ENCODE measurements around the gene FAM229B. TPM values are rescaled to one million over a fixed set of nuclear protein-coding genes. Genes with fewer than 3 reads are reported as not detected.
A peak's percentile ranks its signal among the peaks of the same experiment; 100 is the strongest.

FAM229B gene
- polyA plus RNA-seq, 1 experiment = 26.8 TPM

DNA sequence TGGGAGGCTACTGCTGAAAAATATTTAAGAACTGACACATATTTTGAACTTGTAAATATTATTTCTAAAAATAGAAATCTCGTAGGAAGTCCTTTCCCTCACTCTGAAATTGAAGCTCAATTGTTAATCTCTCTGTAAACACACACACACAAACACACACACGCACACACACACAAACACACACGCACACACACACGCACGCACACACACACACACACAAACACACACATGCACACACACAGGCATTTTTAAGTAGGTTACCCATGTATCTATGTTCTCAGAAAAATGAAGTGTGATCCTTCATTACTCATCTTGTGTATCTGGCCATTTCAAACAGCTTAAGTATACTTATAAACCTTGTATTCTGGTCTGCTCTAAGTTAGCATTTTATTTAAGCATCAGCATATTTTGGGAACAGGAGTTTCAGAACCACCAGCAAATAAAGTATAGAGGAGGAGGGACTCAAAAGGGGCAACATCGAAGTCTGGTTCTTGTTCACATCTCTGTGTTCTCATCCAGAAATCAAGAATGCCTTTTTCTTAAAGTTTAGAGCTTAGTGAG, 21.9 kb upstream of the FAM229B start:
- no peaks in the 10 kb centered on the region for H3K36me3 ChIP-seq (ENCODE audit: control insufficient read depth, insufficient read depth, low read length)
- no peak overlapping the region for H3K4me3 ChIP-seq (ENCODE audit: low read depth, low read length)
- no peak for DNase-seq (ENCODE audit: low read depth)
- TF ChIP-seq, protein P1, sequence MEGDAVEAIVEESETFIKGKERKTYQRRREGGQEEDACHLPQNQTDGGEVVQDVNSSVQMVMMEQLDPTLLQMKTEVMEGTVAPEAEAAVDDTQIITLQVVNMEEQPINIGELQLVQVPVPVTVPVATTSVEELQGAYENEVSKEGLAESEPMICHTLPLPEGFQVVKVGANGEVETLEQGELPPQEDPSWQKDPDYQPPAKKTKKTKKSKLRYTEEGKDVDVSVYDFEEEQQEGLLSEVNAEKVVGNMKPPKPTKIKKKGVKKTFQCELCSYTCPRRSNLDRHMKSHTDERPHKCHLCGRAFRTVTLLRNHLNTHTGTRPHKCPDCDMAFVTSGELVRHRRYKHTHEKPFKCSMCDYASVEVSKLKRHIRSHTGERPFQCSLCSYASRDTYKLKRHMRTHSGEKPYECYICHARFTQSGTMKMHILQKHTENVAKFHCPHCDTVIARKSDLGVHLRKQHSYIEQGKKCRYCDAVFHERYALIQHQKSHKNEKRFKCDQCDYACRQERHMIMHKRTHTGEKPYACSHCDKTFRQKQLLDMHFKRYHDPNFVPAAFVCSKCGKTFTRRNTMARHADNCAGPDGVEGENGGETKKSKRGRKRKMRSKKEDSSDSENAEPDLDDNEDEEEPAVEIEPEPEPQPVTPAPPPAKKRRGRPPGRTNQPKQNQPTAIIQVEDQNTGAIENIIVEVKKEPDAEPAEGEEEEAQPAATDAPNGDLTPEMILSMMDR (IDR thresholded peaks at IDR 0.05; ENCODE audit: insufficient read depth, low read depth, low read length) = no peak
- no peaks in the 10 kb centered on the region for H3K27me3 ChIP-seq (ENCODE audit: control insufficient read depth, insufficient read depth, low read length)
- ChIA-PET CTCF (interaction anchor here (1.1 to 1.5 kb wide), 2 partner anchors 9 to 21 kb away, joined by 3 to 4 read pairs; partner anchors contain the start of genes FAM229B and TUBE1), POLR2A (no interaction called here)

GRCh38 chr6:112066606-112067005, 20.8 kb upstream of the FAM229B start:
- TF ChIP-seq, protein P1 (IDR thresholded peaks at IDR 0.05; ENCODE audit: insufficient read depth, low read depth, low read length) = no peak
- ChIA-PET CTCF (interaction anchor here (1.5 kb wide), 1 partner anchor 20 kb away, joined by 4 read pairs; the partner anchor contains the start of genes FAM229B and TUBE1), POLR2A (no interaction called here)
- Histone ChIP-seq H3K36me3 (ENCODE audit: control insufficient read depth, insufficient read depth, low read length) (no peaks in the 10 kb centered on the region), H3K27me3 (ENCODE audit: control insufficient read depth, insufficient read depth, low read length) (no peaks in the 10 kb centered on the region), H3K4me3 (ENCODE audit: low read depth, low read length) (no peak overlapping the region)
- no peak for DNase-seq (ENCODE audit: low read depth)

DNA sequence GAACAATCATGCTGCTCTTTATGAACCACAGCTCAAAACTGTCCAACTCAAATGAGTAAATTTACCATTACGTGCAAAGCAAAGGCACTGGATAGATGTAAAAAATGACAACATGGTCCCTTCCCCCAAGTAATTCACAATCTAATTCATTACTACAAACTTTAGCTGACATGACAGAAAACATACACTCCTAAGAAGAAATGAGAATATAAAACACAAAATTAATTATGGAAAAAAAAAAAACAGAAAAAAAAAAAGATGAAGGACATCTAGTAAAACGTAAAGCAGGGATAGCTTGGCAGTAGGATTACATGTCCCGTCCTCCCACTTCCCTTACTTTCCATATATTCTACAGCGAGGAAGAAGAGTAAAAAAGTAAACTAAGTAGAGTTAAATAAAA, 5.8 kb upstream of the FAM229B start:
- POLR2A ChIA-PET = no interaction called here
- TF ChIP-seq, protein P1 (IDR thresholded peaks at IDR 0.05; ENCODE audit: insufficient read depth, low read depth, low read length) = no peak
- CTCF ChIA-PET = interaction anchor here (0.5 to 0.6 kb wide), 2 partner anchors 9 to 87 kb away, joined by 3 to 4 read pairs; no protein-coding TSS in a partner anchor
- no peaks in the 10 kb centered on the region for H3K27me3 ChIP-seq (ENCODE audit: control insufficient read depth, insufficient read depth, low read length)
- DNase-seq (ENCODE audit: low read depth) = no peak
- H3K36me3 ChIP-seq (ENCODE audit: control insufficient read depth, insufficient read depth, low read length) = peaks cover 3% of the 10 kb centered on the region; the same call in 1 of the 2 replicates
- H3K4me3 ChIP-seq (ENCODE audit: low read depth, low read length) = no peak overlapping the region

DNA sequence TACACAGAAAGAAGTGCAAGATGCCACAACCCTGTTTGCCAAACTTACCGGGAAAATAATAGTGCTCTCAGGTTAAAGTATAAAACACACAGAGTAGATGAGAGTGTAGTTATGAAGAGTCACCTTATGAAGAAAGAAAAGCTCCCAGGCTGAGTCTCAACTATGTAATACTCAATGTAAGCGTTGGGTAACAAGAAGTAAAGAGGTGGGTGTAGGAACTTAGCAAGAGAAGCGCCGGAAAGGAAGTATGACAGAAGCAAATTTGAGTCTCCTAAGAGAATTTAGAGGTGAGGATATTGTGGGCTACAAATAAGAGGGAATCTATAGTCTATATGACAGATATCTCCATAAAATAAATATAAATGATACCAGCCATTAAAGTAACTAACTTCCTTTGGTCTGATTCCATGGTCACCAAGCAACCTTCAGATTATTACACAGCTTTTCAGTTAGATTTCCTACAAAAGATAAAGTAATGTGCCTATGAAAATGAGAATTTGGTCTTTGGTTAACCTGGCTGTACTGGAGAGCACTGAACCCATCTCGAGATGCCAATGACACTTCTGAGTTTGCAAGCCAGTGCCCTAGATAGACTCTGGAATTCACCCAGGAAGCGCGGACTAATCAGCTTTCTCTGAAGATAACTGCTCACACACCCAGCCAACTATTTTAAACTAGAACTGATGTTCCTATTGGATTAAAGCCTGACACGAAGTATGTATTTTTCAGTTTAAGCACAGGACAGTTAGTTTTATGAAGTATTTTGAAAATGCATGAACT, 1.9 kb upstream of the FAM229B start:
- H3K27me3 ChIP-seq (ENCODE audit: control insufficient read depth, insufficient read depth, low read length) = no peaks in the 10 kb centered on the region
- CTCF ChIA-PET = interaction anchor here (0.8 to 3.7 kb wide), 6 partner anchors 9 to 376 kb away, joined by 3 to 20 read pairs (median 4); no protein-coding TSS in a partner anchor
- no peak overlapping the region for H3K4me3 ChIP-seq (ENCODE audit: low read depth, low read length)
- DNase-seq (ENCODE audit: low read depth) = no peak
- POLR2A ChIA-PET = no interaction called here
- TF ChIP-seq, protein P1 (IDR thresholded peaks at IDR 0.05; ENCODE audit: insufficient read depth, low read depth, low read length) = no peak
- peaks cover 1% of the 10 kb centered on the region; the same call in 1 of the 2 replicates for H3K36me3 ChIP-seq (ENCODE audit: control insufficient read depth, insufficient read depth, low read length)

GRCh38 chr6:112086744-112087135, 651 bp upstream of the FAM229B start:
- peaks cover 1% of the 10 kb centered on the region; the same call in 1 of the 2 replicates for H3K36me3 ChIP-seq (ENCODE audit: control insufficient read depth, insufficient read depth, low read length)
- ChIA-PET POLR2A (no interaction called here), CTCF (interaction anchor here (0.6 to 3.7 kb wide), 15 partner anchors 10 to 377 kb away, joined by 3 to 20 read pairs (median 4); no protein-coding TSS in a partner anchor)
- TF ChIP-seq, protein P1 (IDR thresholded peaks at IDR 0.05; ENCODE audit: insufficient read depth, low read depth, low read length) = peak; percentile 44
- H3K27me3 ChIP-seq (ENCODE audit: control insufficient read depth, insufficient read depth, low read length) = no peaks in the 10 kb centered on the region
- DNase-seq (ENCODE audit: low read depth) = peak; percentile 26
- peak overlapping the region; percentile 77 for H3K4me3 ChIP-seq (ENCODE audit: low read depth, low read length)

Measured in BJ (cell line).